SHP77 (cell line): ENCODE measurements around the gene TMOD3.

Source experiments
- DNase-seq, 2 experiments: peaks; one replicate each; lab custom pipeline; 2025; lab: John Stamatoyannopoulos, UW

The TMOD3 gene

DNA sequence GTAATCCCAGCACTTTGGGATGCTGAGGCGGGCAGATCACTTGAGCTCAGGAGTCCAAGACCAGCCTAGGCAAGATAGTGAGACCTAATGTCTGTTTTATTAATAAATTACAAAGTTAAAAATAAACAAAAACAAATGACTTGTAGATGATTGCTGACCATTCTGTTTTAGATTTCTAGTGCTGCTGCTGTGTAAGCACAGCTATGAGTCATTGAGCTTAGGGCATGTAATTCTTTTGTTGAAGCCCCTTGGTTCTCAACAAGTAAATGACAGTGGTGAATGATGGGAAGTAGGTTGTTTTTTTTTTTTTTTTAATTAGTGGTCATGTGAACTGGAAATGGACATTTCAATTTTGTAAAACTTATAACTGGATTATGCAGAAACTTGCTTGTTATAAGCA, 78.9 kb downstream of the TMOD3 start:
- peak in 1 of 2 experiments; percentile 10 for DNase-seq

DNA sequence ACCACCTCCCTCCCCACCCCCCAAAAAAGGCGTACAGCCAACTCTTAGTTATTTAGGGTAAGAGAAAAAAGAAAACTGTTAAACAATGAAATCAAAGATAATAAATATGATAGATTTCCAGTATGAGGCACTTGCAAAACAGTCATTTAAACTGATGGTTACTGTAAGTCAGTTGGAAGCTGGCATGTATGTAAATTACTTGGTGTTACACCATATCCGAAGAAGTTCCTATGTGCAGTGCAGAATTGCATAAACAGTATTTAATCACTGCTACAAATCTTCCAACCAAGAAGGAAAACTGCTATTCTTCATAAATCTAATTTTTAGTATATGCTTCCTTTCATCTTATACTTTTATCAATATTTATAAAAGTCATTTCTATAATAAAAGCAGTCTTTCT, 80.1 kb downstream of the TMOD3 start:
- DNase-seq, result no peak

DNA sequence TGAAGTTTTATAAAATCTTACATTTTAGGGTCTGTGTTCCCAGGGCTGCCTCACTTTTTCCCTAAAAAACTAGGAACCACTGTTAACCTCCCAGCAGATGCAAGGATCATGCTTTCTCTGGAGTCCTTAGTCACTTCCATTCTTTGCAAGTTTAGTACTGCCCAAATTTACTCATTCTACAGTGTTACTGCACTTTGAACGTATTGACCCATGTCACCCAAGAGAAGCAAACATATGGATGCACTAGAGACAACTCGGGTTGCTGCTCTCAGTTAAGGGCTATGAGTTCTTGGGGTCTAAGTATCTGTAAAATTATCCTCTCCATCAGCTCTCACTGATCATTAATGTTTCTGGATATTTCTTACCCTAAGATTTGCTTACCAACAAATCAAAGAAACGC, 83.1 kb downstream of the TMOD3 start:
- DNase-seq, result no peak

DNA sequence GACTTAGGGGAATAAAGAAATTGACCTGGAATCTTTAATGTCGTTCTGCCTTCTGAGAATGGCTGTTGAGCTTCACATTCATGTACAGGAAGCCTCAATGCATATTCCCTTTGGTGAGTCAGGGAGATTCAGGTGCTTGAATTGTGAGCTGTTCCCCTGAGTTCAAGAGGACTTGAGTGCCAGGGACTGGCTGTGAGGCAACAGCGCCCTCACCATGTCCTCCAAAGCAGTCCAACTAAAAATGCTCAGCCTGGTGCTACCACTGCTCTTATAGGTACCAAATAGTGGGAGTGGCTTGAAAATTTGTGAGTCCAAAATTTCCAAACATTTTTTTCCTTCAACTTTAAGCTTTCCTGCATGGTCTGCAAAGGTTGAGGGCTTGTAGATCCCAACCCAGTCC, 88.0 kb downstream of the TMOD3 start:
- DNase-seq, result peak; percentile 64 to 72

DNA sequence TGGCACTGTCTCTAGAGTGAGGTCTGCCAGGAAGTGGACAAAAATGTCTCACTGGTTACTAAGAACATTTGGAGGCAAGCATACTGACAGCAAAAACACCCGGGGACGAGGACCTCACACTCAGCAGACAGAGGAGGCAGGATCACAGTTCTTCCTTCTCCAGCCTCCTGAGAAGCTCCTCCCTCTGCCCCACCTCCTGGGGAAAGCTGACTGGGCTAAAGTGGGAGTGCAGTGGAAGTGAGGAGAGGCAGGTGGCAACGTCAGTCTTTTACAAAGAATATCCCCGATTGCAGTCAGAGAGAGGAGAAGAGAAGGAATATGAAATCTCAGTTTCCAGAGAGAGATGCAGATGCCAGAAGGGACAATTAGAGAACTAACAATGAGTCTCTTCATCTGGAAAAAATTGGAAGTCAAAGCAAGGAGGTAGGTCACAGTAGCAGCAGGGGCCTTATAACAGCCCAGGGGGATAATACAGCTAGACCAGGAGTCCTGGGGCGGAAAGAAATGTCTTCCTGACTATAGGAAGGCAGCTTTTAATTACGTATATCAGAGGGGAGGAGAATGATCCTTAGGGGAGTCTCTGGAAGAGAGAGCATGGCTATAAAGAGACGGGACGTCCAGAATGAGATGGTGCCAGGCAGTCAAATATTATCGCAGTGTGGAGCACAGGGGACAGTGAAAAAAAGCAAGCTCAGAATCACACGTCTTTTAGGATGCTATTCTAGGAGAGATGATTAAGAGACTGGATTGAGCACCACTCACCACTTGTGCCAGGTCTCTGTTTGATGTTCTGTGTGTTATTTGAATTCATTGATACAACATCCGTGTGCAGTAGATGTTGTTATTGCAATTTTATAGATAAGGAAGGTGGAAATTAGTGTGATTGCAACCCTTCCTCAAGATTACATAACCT, 95.0 kb downstream of the TMOD3 start:
- no peak for DNase-seq

DNA sequence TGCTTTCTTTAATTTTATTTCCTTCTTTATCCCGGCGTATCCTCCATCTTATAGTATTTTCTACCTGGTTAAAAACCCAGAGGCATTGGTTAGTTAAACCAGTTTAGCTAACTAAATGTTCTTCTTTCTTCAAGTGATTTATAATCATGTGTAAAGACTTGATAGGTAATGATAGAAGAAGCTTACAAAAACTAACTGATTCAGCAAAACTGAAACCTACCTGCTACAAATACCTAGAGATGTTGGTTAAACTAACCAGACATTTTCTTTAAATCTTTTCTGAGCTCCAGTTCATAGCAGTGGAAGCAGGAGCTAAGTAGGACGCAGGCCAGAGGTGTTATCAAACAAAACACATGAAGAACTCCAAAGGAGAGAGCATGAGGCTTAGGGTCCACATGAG, 97.4 kb downstream of the TMOD3 start:
- no peak for DNase-seq

DNA sequence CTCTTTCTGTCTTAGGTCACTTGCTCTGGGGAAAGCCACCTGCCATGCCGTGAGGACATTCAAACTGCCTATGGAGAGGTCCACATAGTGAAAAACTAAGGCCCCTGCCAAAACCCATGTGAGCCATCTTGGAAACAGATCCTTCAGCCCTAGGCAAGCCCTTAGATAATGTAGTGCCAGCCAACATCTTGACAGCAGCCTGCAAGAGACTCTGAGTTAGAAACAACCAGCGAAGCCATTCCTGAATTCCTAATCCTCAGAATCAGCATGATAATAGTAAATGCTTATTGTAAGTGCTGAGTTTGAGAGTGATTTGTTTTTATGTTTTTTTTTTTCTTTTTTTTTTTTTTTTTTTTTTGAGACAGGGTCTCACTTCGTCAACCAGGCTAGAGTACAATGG, 101.6 kb downstream of the TMOD3 start:
- DNase-seq, result no peak

DNA sequence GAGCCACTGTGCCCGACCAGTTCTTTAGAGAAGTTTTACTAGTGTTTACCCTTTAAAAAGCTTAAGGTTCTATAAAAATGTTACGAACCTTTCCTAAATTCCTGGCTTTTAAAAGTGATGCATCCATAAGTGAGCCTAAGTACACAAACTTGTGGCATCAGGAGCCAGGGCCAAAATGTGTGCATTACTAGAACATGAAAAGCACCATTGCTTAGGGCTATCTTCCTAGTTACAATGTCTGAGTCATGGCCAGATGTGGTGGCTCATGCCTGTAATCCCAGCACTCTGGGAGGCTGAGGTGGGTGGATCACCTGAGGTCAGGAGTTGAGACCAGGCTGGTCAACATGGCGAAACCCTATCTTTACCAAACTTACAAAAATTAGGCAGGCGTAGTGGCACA, 102.2 kb downstream of the TMOD3 start:
- no peak for DNase-seq

DNA sequence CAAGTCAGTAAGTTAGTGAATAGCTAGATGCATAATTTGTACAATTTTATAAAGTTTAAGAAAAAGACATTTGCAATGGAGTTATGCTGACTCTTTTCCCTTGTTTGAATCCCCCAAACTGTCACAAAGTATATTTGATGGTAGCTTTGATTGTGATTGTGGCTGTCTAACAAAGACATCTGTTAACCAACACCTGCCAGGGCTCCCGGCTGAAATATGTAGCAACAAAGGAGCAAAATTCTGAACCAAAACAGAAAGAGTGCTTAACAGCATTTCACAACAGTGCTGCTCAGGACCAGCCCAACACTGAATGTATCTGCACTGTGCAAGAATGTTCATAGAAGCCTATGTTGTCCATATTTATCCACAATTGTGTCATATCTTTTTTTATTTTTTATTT, 102.7 kb downstream of the TMOD3 start:
- no peak for DNase-seq

DNA sequence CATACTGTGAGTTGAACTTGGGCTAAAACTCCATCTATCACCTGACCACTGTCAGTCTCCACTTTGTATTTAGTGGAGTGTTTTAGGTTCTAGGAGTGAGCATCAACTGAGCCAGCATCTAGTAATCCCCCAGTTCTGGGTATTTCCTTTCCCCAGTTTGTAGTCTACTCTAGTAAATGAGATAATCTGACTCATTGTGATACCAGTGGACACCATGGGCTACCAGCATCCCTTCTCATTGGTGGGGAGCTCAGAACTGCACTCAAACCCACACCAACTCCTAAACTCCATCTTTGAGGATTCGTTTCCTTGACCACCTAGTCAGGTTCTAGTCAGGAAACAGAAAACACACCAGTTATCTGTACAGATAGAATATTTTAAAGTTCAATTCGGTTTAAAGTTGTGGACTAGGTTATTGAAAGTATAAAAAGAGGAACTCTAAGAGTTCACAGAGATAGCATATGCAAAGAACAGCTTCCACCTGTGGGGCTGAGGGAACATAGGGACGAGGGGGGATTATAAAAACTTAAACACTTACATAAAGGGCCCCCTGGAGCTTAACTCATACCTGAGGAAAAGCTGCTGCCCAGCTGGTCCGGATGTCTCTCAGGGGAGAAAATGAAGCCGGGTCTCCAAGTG, 106.1 kb downstream of the TMOD3 start:
- no peak for DNase-seq

DNA sequence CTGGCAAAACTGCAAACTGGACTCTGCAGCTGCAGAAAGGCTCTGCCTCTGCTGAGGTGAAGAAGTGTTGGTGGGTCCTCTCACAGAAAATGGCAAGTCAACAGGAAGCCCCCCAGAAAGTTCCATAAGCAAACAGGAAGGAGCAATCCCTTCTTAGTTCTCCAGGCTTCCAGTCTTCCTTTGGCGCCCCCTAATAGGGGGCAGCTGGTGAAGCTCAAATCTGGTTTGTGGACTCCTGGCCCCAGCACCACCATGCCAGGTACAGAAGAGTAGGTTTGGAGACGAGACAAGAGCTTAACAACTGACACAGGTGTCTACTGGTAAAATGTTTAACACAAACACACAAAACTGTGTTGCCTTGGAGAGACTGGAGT, 106.6 kb downstream of the TMOD3 start:
- no peak for DNase-seq

DNA sequence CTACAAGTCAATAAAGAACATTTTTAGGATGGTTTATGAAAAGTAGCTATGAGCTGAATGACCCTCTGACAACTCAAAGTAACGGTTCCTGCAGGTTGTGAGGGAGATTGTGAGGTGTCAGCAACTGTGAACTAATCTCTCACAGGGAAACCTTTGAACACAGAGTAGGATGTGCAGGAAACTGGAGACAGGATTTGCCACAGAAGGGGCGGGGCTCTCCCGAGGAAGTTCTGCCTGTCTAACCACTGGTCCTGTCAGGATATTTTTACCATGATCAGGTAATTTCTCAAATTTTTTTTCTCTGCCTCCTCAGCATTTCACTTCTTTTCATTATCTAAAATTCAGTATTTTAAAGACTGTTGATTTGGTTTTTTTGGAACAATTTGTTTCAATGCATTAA, 108.8 kb downstream of the TMOD3 start:
- DNase-seq, result no peak

DNA sequence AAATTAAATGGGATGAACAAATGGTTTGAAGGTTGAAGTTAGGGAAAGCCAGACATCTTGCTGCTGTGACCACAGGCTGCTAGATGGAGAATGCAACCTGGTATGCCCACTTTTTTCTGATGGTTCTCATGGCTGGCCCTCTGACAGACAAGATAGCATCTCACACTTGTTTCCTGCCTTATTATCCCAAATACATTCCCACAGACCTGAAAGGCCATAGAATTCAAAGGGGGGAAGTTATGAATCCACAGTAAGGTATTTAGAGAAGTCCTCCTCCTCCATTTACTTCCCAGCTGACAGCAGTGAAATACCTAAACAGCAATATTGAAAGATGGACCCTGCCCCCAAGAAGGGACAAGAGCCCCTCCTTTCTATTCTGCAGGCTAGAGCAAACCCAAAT, 109.8 kb downstream of the TMOD3 start:
- DNase-seq, result no peak

DNA sequence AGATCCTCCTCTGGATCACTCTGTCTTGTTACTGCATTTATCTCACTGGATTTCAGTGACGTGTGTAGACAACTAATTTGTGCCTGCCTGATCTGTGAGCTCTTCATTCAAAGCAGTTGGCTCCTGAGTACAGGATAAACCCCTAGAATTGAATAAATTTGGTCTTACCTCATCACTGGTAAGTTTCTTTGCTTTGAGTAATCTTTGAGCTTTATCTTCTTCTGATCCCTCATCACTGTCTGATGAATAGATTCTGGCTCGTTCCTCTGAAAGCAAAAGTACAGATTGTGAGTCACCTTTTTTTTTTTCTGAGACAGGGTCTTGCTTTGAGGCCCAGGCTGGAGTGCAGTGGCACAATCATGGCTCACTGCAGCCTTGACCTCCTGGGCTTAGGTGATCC, 117.7 kb downstream of the TMOD3 start:
- no peak for DNase-seq

DNA sequence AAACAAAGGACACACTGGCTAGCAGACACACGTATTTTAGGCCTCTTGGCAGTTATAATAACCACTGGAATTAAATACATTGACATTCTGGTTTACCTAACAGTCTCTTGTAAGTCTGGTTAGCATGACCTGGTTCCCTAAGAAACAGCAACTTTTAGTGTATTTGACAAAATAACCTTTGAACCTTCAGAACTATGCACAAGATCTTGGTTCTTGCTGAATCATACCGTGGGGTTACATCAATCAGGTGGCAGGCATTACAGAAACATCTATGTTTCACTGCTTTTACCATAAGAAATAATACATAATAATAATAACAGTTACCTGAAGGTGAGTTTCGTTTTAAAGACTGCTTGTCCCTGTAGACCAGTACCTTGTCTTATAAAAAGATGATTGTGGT, 123.4 kb downstream of the TMOD3 start:
- no peak for DNase-seq

DNA sequence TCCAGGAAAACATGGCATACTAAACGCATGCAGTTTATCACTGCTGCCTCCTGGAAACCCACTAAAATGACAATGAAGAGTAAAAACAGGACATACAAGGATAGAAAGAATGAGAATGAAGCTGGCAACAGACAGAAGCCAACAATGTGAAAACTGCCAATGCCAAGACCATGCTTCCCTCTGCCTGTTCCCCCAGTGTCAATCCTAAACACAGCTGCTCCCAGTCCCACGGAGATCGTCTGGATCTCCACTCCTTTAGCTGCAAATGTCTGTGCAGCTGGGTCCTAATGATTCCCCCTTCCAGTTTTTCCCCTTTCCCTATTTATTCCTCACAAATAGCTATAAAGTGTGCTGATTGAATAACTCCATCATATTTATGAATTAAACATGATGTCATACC, 126.1 kb downstream of the TMOD3 start:
- no peak for DNase-seq
